Activated naive CD4-positive, alpha-beta T cell treated with anti-CD3 and anti-CD28 coated beads, Interleukin-2, amount 50 U/mL, for 72 hours (primary cell): ENCODE results near the gene MAN1A1. TPM values are rescaled to one million over a fixed set of nuclear protein-coding genes. Genes with fewer than 3 reads are reported as not detected.

ENCODE experiments used
- ATAC-seq, 2 donors: fragments of 150-1000 bp; cut with Tn5 transposase; 2 replicates each; pipeline ENCODE4 v1.10.0; 2021; ENCODE audit warnings: mild to moderate bottlenecking in 2 of 2, moderate library complexity in 2 of 2
- DNase-seq, 2 donors: peaks; one replicate each; pipeline ENCODE4 v3.0.0; 2021 to 2022; ENCODE audit warnings: low spot score in 2 of 2
- H3K27ac Mint-ChIP-seq, 2 donors: one replicate each; pipeline ENCODE4 v1.8.0; 2022; ENCODE audit warnings: mild to moderate bottlenecking in 2 of 2, mixed read lengths in 2 of 2
- H3K36me3 Mint-ChIP-seq, 2 donors: one replicate each; pipeline ENCODE4 v1.8.0; 2022; ENCODE audit warnings: mixed read lengths in 2 of 2
- H3K9me3 Mint-ChIP-seq, 2 donors: one replicate each; pipeline ENCODE4 v1.8.0; 2022; ENCODE audit warnings: mixed read lengths in 2 of 2
- total RNA-seq, 2 donors: library from RNA; stranded (reverse); gene quantifications; one replicate each; pipeline ENCODE4 v1.2.3, GENCODE V29; 2022

MAN1A1 gene
- total RNA-seq, 2 donors from 2014 or later, result 18.6 to 25.9 TPM

DNA sequence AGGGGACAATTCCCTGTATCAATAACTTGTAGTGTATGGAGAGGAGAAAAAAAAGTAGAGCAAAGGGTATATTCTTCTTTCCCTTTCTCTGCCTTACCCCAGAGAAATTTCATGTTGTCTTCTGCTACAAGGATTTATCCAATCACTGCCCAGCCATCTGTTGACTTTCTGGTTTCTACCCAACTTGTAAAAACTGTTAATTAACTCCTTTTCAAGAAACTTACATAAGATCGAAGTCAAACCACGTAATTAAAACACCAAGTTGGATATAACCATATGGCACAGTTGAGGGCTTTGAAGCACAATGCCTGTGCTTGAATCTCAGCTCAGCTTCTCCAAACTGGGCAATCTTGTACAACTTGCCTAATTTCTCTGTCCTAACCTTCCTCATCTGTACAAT lies 99.5 kb downstream of the MAN1A1 start:
- DNase-seq, result no peak
- Mint-ChIP-seq H3K9me3 (no peaks in the 10 kb centered on the region), H3K36me3 (peaks cover 0 to 4% of the 10 kb centered on the region in 2 donors), H3K27ac (no peak overlapping the region)
- no peak for ATAC-seq

DNA sequence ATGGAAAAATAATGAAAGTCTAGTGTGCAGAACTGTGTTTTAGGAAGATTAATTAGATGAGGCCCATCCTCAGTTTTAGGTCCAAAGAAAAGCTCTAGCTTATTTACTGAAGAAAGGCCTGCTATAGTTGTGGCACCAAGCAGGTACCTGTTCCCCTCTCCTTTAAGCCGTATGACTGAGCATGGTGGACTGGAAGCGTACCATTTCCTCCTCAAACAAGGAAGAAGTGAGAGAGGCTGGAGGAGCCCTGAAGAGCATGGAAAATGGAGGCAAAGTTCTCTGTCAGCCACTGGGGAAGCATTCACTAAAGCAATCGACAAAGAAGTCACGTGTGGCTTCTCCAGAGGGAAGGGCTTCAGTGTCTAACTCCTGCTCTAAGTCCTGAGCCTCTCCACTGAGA lies 100.2 kb downstream of the MAN1A1 start:
- Mint-ChIP-seq H3K27ac (no peak overlapping the region), H3K9me3 (no peaks in the 10 kb centered on the region), H3K36me3 (peaks cover 0 to 3% of the 10 kb centered on the region in 2 donors)
- DNase-seq (no peak), ATAC-seq (no peak)

DNA sequence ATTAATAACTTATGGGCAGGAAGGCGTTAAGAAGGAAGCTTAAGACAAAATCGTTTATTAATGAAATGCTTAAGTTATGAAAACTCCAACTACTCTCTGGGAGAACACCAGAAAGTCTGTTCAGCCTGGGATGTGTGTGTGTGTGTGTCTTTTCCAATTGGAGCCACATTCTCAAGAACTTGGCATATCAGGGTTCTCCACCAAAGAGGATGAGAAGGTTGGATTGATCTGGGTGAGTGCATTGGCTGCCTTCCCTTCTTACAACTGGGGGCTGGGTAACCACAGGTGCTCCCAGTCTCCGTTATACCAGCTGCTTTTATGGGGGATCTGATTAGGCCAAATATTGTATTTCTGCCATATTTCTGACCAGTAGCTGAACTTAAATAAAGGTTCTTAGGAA lies 102.1 kb downstream of the MAN1A1 start:
- H3K36me3 Mint-ChIP-seq, result no peaks in the 10 kb centered on the region
- no peak for ATAC-seq
- H3K9me3 Mint-ChIP-seq, result no peaks in the 10 kb centered on the region
- no peak for DNase-seq
- peak overlapping the region in 1 of 2 donors; percentile 16 for H3K27ac Mint-ChIP-seq

DNA sequence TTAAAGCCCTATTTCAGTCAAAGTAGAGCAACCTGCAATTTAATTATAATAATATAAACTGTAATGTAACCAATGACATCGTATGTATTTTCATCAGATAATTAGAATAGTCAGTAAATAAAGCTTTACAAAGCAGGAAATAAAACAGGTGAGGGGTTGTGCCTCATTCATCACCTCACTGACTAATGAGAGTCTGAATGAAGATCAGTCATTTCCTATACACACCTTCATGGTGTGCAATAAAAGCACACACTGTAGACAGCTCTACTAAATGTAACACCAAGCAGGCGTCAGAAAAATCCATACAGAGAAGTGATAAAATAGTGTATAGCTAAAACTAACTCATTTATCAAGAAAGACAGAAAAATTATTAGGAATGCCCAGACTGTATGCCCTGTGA lies 105.9 kb downstream of the MAN1A1 start:
- no peak for ATAC-seq
- no peak for DNase-seq
- Mint-ChIP-seq H3K9me3 (no peaks in the 10 kb centered on the region), H3K36me3 (no peaks in the 10 kb centered on the region), H3K27ac (no peak overlapping the region)

DNA sequence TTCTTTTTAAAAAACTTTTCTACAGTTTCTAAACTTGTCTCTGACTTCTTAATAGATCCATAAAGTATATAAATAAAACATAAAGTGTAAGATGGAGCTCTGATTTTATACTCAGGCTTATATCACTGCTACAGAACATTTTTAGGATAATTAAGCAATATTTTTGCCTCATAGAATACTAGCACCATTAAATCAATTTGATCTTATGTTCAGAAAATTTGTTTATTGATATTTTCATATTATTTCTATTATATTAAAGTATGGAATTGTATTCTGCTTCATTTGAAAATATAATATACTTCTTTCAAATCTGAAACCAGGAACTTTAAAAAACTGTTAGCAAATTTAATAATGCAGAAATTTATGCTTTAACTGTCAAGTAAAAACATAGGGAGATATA lies 106.5 kb downstream of the MAN1A1 start:
- DNase-seq (no peak), ATAC-seq (no peak)
- Mint-ChIP-seq H3K9me3 (no peaks in the 10 kb centered on the region), H3K27ac (no peak overlapping the region), H3K36me3 (no peaks in the 10 kb centered on the region)

DNA sequence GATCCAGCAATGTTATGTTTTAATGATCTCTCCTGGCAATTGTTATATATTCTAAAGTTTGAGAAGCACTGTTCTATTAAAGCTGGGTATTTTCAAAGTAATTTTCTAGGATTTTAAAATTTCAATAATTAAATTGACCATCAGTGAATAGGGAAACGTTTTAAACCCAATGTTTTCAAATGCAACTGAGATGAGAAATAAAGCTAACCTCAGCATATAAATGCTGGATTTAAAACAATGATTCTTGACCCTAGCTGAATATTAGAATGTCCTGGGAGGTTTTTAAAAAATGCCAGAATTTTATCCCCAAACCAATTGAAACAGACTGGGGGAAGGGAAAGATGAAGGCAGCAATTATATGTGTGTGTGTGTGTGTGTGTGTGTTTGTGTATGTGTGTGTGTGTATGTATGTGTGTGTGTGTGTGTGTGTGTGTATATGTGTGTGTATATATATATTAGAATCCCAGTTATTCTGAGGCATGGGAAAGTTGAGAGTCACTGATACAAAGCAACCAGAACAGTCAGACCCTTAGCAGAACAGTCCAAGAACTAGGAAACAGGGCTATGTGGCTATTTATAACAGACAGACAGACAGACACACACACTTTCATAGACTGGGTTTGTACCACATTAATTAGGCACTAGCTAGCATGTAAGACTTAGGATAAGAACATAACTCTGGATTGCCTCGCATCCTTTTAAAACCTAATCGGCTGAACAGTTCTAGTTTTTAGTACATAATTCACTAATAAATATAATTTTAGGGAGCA lies 107.8 kb downstream of the MAN1A1 start:
- Mint-ChIP-seq H3K9me3 (no peaks in the 10 kb centered on the region), H3K27ac (no peak overlapping the region), H3K36me3 (peaks cover 0 to 5% of the 10 kb centered on the region in 2 donors)
- no peak for DNase-seq
- no peak for ATAC-seq

DNA sequence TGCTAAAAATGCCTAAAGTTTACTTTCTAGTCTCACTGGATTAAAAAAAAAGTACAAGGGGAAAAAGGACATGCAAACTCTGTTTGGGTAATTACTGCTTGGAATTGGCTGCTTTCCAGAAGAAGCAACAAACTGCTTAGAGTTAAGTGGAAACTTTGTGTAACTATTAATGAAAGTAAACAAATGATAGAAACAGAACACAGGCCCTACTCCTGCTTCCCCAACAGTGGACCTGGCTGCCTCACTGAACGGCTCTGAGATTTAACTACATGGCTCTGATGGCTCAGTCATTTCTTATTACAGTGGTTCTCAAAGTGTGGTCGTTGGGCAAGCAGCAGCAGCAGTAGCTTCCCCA lies 108.5 kb downstream of the MAN1A1 start:
- no peak for ATAC-seq
- peaks cover 0 to 7% of the 10 kb centered on the region in 2 donors for H3K36me3 Mint-ChIP-seq
- no peak overlapping the region for H3K27ac Mint-ChIP-seq
- no peaks in the 10 kb centered on the region for H3K9me3 Mint-ChIP-seq
- DNase-seq, result no peak

DNA sequence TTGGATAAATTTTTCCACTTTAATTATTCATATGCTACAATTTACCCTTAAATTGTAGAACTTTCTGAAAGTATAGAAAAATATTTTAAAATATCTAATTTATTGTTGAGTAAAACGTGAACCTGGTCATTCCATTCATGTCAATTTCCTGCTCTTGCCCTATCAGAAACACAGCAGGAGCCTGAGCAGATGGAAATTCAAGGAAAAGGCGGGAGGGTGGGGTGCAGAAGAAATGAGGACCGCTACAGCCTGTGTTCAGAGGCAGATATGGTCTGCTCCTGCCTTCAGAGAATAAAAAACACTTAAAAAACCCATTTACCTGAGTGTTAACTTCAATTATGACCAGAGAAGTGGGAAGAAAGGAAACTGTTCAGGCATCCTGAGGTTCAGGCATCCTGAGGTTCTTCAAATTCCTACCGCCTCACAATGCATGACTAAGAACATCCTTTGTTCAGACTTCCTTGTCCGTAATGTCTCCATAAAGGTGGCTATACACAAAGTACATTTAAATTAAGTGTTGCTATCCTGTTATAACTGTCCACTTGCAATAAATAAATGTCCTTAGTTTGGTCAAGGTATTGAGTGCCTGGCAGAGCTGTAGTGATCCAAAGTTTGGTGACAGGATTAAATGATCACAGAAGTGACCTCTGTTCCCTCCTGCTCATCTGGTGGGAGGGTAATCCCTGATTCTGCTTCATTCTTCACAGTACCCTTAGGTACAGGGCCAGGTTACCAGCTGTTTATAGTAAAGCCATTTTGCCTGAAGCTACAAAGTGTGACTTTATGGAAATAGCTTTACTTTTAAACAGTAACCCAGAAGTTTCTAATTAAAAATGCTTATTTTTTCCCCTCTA lies 109.1 kb downstream of the MAN1A1 start:
- peaks cover 0 to 7% of the 10 kb centered on the region in 2 donors for H3K36me3 Mint-ChIP-seq
- ATAC-seq, result no peak
- no peak for DNase-seq
- H3K27ac Mint-ChIP-seq, result no peak overlapping the region
- H3K9me3 Mint-ChIP-seq, result no peaks in the 10 kb centered on the region

DNA sequence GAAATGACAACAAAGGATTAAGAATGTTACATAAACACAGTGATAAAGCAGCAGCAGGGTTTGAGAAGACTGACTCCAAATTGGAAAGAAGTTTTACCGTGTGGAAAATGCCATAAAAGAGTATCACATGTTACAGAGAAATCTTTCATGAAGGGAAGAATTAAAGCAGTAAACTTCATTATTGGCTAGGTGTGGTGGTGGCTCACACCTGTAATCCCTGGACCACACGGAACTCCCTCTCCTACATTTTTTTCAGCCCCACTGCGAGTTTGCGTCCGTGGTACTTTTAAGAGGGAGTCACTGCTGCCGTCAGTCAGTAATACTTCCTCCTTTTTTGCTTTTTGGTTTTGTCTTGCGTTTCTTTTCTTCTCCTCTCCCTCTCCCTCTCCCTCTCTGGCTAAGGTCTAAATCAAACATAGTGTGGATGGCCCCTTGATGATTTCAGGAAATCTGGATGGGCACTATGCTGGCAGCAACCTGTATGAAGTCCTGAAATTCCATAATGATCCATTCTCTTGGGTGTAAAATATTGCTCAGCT lies 112.3 kb downstream of the MAN1A1 start:
- peaks cover 5 to 14% of the 10 kb centered on the region in 2 donors for H3K36me3 Mint-ChIP-seq
- ATAC-seq (no peak), DNase-seq (no peak)
- H3K9me3 Mint-ChIP-seq, result no peaks in the 10 kb centered on the region
- peak overlapping the region in 1 of 2 donors; percentile 1 for H3K27ac Mint-ChIP-seq

DNA sequence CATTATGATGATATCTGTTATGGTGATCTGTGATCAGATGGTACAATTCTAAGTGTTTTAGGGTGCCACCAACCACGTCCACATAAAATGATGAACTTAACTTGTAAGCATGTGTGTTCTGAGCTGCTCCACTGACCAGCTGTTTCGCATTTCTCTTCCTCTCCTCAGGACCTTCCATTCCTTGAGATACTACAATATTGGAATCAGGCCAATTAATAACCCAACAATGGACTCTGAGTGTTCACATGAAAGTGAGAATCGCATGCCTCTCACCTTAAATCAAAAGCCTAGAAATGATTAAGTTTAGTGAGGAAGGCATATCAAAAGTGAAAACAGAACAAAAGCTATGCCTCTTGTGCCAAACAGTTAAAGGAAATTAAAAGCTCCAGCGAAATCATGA lies 114.6 kb downstream of the MAN1A1 start:
- Mint-ChIP-seq H3K27ac (peak overlapping the region in 1 of 2 donors; percentile 76), H3K36me3 (peaks cover 5 to 14% of the 10 kb centered on the region in 2 donors), H3K9me3 (no peaks in the 10 kb centered on the region)
- ATAC-seq, result no peak
- no peak for DNase-seq

DNA sequence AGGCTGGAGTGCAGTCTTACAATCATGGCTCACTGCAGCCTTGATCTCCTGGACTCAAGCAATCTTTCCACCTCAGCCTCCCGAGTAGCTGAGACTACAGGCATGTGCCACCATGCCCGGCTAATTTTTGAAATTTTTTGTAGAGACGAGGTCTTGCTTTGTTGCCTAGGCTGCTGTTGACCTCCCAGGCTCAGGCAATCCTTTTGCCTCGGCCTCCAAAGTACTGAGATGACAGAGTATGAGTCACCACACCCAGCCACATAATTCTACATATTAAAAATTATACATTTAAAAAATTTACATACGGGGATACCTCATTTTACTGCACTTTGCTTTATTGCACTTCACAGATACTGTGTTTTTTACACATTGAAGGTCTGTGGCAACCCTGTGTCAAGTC lies 115.1 kb downstream of the MAN1A1 start:
- H3K9me3 Mint-ChIP-seq, result no peaks in the 10 kb centered on the region
- H3K36me3 Mint-ChIP-seq, result peaks cover 5 to 14% of the 10 kb centered on the region in 2 donors
- no peak overlapping the region for H3K27ac Mint-ChIP-seq
- ATAC-seq, result peak; percentile 53 to 73
- DNase-seq, result no peak

DNA sequence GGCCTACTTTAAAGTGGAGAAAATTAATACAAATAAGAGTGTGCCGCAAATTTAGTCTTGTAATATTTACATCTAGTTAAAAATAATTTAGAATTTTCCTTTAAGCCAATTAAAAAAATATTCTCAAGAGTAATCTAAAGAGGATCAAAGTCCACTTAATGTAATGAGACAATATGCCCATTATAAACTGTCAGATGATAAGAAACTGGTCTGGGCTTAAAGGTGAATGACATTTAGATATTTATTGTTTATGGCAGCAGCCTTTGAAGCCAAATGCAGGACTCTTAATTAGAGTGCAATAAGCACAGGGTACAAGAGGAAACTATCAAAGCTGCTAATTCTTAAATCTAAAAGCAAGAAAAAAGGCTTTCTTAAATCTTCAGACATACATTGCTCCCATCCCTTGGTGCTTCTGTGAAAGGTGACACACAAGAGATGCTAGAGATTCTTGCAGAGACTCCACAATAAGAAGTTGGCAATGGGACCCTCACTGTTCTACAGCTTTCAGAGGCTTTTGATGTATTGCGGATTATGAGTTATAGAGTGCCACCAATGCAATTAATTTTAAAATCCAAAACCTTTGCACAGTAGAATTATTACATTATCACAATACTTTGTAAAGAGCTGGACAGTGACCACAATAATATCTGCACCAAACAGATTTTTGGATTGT lies 116.1 kb downstream of the MAN1A1 start:
- no peak overlapping the region for H3K27ac Mint-ChIP-seq
- peaks cover 5 to 14% of the 10 kb centered on the region in 2 donors for H3K36me3 Mint-ChIP-seq
- DNase-seq (no peak), ATAC-seq (no peak)
- H3K9me3 Mint-ChIP-seq, result no peaks in the 10 kb centered on the region

DNA sequence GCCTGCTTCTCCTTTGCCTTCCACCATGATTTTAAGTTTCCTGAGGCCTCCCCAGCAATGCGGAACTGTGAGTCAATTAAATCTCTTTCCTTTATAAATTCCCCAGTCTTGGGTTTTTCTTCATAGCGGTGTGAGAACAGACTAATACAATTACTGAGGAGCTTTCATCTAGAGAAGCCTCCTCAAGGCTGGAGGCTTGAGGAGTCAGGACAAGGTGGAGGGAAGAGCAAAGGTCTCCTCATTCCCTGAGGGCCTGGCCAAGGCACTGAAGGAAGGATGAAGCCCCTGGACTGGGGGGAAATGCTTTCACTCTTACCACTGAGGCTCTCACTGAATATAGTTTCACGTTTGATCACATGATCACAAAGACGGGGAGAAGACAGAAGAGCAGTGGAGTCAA lies 118.2 kb downstream of the MAN1A1 start:
- peaks cover 5 to 7% of the 10 kb centered on the region in 2 donors for H3K36me3 Mint-ChIP-seq
- H3K9me3 Mint-ChIP-seq, result no peaks in the 10 kb centered on the region
- no peak for DNase-seq
- no peak for ATAC-seq
- no peak overlapping the region for H3K27ac Mint-ChIP-seq

DNA sequence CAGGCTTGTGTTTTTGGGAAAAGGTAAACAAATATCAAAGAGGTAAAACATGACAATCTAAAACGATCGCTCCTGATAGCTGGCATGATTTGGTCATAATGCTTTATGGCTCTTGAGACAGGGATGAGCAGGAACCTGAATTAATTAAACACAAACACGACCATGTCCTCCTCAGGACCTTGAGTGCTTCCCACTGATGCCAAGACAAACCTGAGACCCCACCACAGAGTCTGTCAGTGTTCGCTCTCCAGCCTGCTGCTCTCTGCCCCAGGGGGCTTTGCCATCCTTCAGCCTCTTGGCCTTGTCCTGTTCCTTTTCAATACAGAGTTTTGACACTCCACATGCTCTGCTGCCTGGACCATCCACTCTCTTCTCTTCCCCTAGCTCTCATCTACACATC lies 119.4 kb downstream of the MAN1A1 start:
- ATAC-seq (no peak), DNase-seq (no peak)
- Mint-ChIP-seq H3K27ac (peak overlapping the region in 1 of 2 donors; percentile 14), H3K36me3 (peaks cover 4 to 5% of the 10 kb centered on the region in 2 donors), H3K9me3 (no peaks in the 10 kb centered on the region)

DNA sequence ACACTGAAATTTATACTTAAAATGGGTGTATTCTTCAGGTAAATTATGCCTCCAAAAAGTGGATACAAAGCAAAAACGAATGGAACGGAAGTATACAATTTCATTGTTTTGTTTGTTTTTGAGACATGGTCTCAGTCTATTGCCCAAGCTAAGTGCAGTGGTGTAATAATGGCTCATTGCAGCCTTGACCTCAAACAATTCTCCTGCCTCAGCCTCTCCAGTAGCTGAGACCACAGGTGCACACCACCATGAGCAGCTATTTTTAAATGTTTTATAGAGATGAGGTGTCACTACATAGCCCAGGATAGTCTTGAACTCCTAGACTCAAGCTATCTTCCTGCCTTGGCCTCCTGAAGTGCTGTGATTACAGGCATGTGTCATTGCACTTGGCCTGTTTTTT lies 122.2 kb downstream of the MAN1A1 start:
- no peaks in the 10 kb centered on the region for H3K36me3 Mint-ChIP-seq
- DNase-seq, result no peak

DNA sequence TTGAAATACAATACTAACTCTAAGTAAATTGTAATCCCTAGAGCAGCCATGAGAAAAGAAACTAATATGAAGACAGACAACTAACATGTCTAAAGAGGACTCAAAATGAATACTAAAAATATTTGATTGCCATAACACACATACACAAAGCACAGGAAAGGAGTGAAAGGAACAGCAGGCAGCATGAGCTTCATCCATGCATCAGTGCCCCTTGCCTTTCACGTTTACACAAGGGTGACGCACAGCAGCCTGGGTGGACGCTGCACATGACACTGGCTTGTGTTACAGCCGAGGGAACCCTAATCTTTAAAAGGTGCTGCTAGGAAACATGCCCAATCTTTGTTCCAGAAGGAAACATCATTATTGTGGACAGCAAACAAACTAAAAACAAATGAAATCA lies 123.5 kb downstream of the MAN1A1 start:
- ATAC-seq (no peak), DNase-seq (no peak)
- Mint-ChIP-seq H3K27ac (no peak overlapping the region), H3K9me3 (no peaks in the 10 kb centered on the region), H3K36me3 (no peaks in the 10 kb centered on the region)

More for the DNA sequence above, 122.2 kb downstream of the MAN1A1 start:
- Mint-ChIP-seq H3K9me3 (no peaks in the 10 kb centered on the region), H3K27ac (no peak overlapping the region)
- ATAC-seq, result no peak
